Measurements from ENCODE around the gene PCARE. TPM values are rescaled to one million over a fixed set of nuclear protein-coding genes. Genes with fewer than 3 reads are reported as not detected.
A peak's percentile ranks its signal among the peaks of the same experiment; 100 is the strongest.
"Not testable (repeated sequence)": the region's sequence is repeated elsewhere in the genome, so short reads cannot be mapped to it uniquely, and the experiment has no call there.

Gene PCARE
- polyA plus RNA-seq, 1 experiment, result not detected

- Histone ChIP-seq H3K27ac (ENCODE audit: low read depth, low read length) (peak overlapping the region; percentile 69), H3K4me3 (ENCODE audit: low read depth, low read length) (no peak overlapping the region; the same call in 1 of the 2 replicates), H3K9me3 (ENCODE audit: control insufficient read depth, insufficient read depth, low read length) (no peaks in the 10 kb centered on the region), H3K27me3 (ENCODE audit: control insufficient read depth, insufficient read depth, low read length) (no peaks in the 10 kb centered on the region)
- POLR2A ChIA-PET, result interaction anchor here (0.5 to 3.4 kb wide), 2 partner anchors 9 to 22 kb away, joined by 3 to 11 read pairs; no protein-coding TSS in a partner anchor
- CTCF ChIA-PET, result no interaction called here
- TF ChIP-seq CTCF (IDR thresholded peaks at IDR 0.05; ENCODE audit: low read depth, low read length), result no peak
- peak; percentile 88 for DNase-seq (ENCODE audit: low read depth, low spot score)
Measured at GRCh38 chr2:29108225-29108624, 33.9 kb upstream of the PCARE start.

GRCh38 chr2:29107547-29107946 is 33.2 kb upstream of the PCARE start:
- not testable (repeated sequence) for H3K27ac ChIP-seq (ENCODE audit: low read depth, low read length); H3K9me3 ChIP-seq (ENCODE audit: control insufficient read depth, insufficient read depth, low read length); H3K27me3 ChIP-seq (ENCODE audit: control insufficient read depth, insufficient read depth, low read length); DNase-seq (ENCODE audit: low read depth, low spot score); H3K4me3 ChIP-seq (ENCODE audit: low read depth, low read length)
- ChIA-PET POLR2A (interaction anchor here (3.4 kb wide), 1 partner anchor 23 kb away, joined by 11 read pairs; no protein-coding TSS in a partner anchor), CTCF (interaction anchor here (0.7 to 1.4 kb wide), 3 partner anchors 10 to 114 kb away, joined by 3 to 4 read pairs (median 3); no protein-coding TSS in a partner anchor)

- TF ChIP-seq CTCF (IDR thresholded peaks at IDR 0.05; ENCODE audit: low read depth, low read length), result no peak
- Histone ChIP-seq H3K27me3 (ENCODE audit: control insufficient read depth, insufficient read depth, low read length) (no peaks in the 10 kb centered on the region), H3K9me3 (ENCODE audit: control insufficient read depth, insufficient read depth, low read length) (no peaks in the 10 kb centered on the region), H3K27ac (ENCODE audit: low read depth, low read length) (no peak overlapping the region), H3K4me3 (ENCODE audit: low read depth, low read length) (no peak overlapping the region)
- CTCF ChIA-PET, result interaction anchor here (0.7 to 1.4 kb wide), 3 partner anchors 10 to 113 kb away, joined by 3 to 4 read pairs (median 3); no protein-coding TSS in a partner anchor
- POLR2A ChIA-PET, result interaction anchor here (3.4 kb wide), 1 partner anchor 23 kb away, joined by 11 read pairs; no protein-coding TSS in a partner anchor
- no peak for DNase-seq (ENCODE audit: low read depth, low spot score)
Measured at GRCh38 chr2:29106980-29107388, 32.7 kb upstream of the PCARE start.

GRCh38 chr2:29106256-29106655 is 31.9 kb upstream of the PCARE start:
- ChIA-PET POLR2A (interaction anchor here (3.4 kb wide), 1 partner anchor 24 kb away, joined by 11 read pairs; no protein-coding TSS in a partner anchor), CTCF (interaction anchor here (1.1 to 1.4 kb wide), 2 partner anchors 9 to 43 kb away, joined by 3 to 4 read pairs; no protein-coding TSS in a partner anchor)
- DNase-seq (ENCODE audit: low read depth, low spot score), result no peak
- Histone ChIP-seq H3K27me3 (ENCODE audit: control insufficient read depth, insufficient read depth, low read length) (peaks cover 2% of the 10 kb centered on the region), H3K27ac (ENCODE audit: low read depth, low read length) (no peak overlapping the region), H3K9me3 (ENCODE audit: control insufficient read depth, insufficient read depth, low read length) (no peaks in the 10 kb centered on the region), H3K4me3 (ENCODE audit: low read depth, low read length) (no peak overlapping the region)
- no peak for TF ChIP-seq CTCF (IDR thresholded peaks at IDR 0.05; ENCODE audit: low read depth, low read length)

GRCh38 chr2:29105375-29105774 is 31.1 kb upstream of the PCARE start:
- DNase-seq (ENCODE audit: low read depth, low spot score), result no peak
- TF ChIP-seq CTCF (IDR thresholded peaks at IDR 0.05; ENCODE audit: low read depth, low read length), result no peak
- ChIA-PET POLR2A (interaction anchor here (0.6 to 3.4 kb wide), 2 partner anchors 25 to 90 kb away, joined by 3 to 11 read pairs; no protein-coding TSS in a partner anchor), CTCF (no interaction called here)
- Histone ChIP-seq H3K9me3 (ENCODE audit: control insufficient read depth, insufficient read depth, low read length) (no peaks in the 10 kb centered on the region), H3K4me3 (ENCODE audit: low read depth, low read length) (no peak overlapping the region), H3K27ac (ENCODE audit: low read depth, low read length) (no peak overlapping the region), H3K27me3 (ENCODE audit: control insufficient read depth, insufficient read depth, low read length) (peaks cover 2% of the 10 kb centered on the region)
